ENCODE data around the gene ZSWIM3.

ZSWIM3 gene

GRCh38 chr20:45910670-45911485, 53.5 kb downstream of the ZSWIM3 start:
- peak; percentile 99 for DNase-seq (ENCODE audit: low spot score)
- Histone ChIP-seq H4K91ac (ENCODE audit: low read depth, low read length, poor library complexity) (no peak overlapping the region), H3K23ac (ENCODE audit: low read depth, low read length, poor library complexity) (peak overlapping the region; percentile 98), H3K4me3 (ENCODE audit: low read length in 2 of 2) (peak overlapping the region; percentile 54 to 85), H2BK12ac (ENCODE audit: low read length) (no peak overlapping the region), H2AK5ac (ENCODE audit: low read depth, low read length) (peak overlapping the region; percentile 97), H2BK120ac (ENCODE audit: low read depth, low read length) (peak overlapping the region; percentile 35), H4K8ac (ENCODE audit: low read depth, low read length) (peak overlapping the region; percentile 56), H3K27me3 (ENCODE audit: control insufficient read depth in 3 of 3, insufficient read depth in 3 of 3, low read depth in 1 of 3, low read length in 3 of 3) (no peaks in the 10 kb centered on the region), H3K9ac (ENCODE audit: low read depth, low read length, poor library complexity) (peak overlapping the region; percentile 96), H3K4ac (ENCODE audit: low read length) (no peak overlapping the region), H2BK15ac (ENCODE audit: low read length) (peak overlapping the region; percentile 62), H3K4me2 (ENCODE audit: insufficient read depth, low read length, poor library complexity, severe bottlenecking) (peak overlapping the region; percentile 90), H3K36me3 (replicated peaks in 1 of 2; ENCODE audit: control insufficient read depth in 2 of 2, insufficient read depth in 2 of 2, low read length in 2 of 2) (peaks cover 22 to 42% of the 10 kb centered on the region in 2 donors), H2AFZ (ENCODE audit: low read length) (peak overlapping the region; percentile 92), H3K14ac (ENCODE audit: low read length) (peak overlapping the region; percentile 98), H3K9me3 (replicated peaks in 1 of 2; ENCODE audit: control insufficient read depth in 2 of 2, insufficient read depth in 1 of 2, low read depth in 1 of 2, low read length in 2 of 2) (no peaks in the 10 kb centered on the region), H3K4me1 (ENCODE audit: control insufficient read depth in 2 of 2, insufficient read depth in 1 of 2, low read depth in 1 of 2, low read length in 2 of 2) (peaks cover 6 to 12% of the 10 kb centered on the region in 2 donors), H3K27ac (replicated peaks; ENCODE audit: low read length) (peak overlapping the region; percentile 94), H3K79me1 (ENCODE audit: low read depth, low read length) (no peaks in the 10 kb centered on the region), H2BK5ac (ENCODE audit: low read length) (peak overlapping the region; percentile 68), H3K18ac (ENCODE audit: low read length) (peak overlapping the region; percentile 86)
- WGBS, 2 donors (ENCODE audit: extremely low coverage in 2 of 2, insufficient read length in 2 of 2, insufficient replicate concordance in 1 of 2) = 100% methylated on average over 1 of the region's 43 CpGs; no CpG with 5 or more reads in 1 of the 2 donors

GRCh38 chr20:45911486-45912343, 54.3 kb downstream of the ZSWIM3 start, which contains the start of gene PLTP:
TSS of gene PLTP (minus strand) at chr20:45912155. CDS start at chr20:45911452, 703 bp downstream.
- peaks cover 19 to 35% of the 10 kb centered on the region in 2 donors for H3K36me3 ChIP-seq (replicated peaks in 1 of 2; ENCODE audit: control insufficient read depth in 2 of 2, insufficient read depth in 2 of 2, low read length in 2 of 2)
- peak within 1 kb of the TSS; percentile 98 for H3K14ac ChIP-seq (ENCODE audit: low read length)
- H2AFZ ChIP-seq (ENCODE audit: low read length) = peak within 1 kb of the TSS; percentile 92
- H2BK5ac ChIP-seq (ENCODE audit: low read length) = peak within 1 kb of the TSS; percentile 88
- no peak within 1 kb of the TSS for H3K4ac ChIP-seq (ENCODE audit: low read length)
- peak within 1 kb of the TSS; percentile 62 for H2BK15ac ChIP-seq (ENCODE audit: low read length)
- H3K27me3 ChIP-seq (ENCODE audit: control insufficient read depth in 3 of 3, insufficient read depth in 3 of 3, low read depth in 1 of 3, low read length in 3 of 3) = no peaks in the 10 kb centered on the region
- peaks cover 6 to 12% of the 10 kb centered on the region in 2 donors for H3K4me1 ChIP-seq (ENCODE audit: control insufficient read depth in 2 of 2, insufficient read depth in 1 of 2, low read depth in 1 of 2, low read length in 2 of 2)
- peak within 1 kb of the TSS; percentile 86 for H3K18ac ChIP-seq (ENCODE audit: low read length)
- WGBS, 2 donors (ENCODE audit: extremely low coverage in 2 of 2, insufficient read length in 2 of 2, insufficient replicate concordance in 1 of 2) = no CpG with 5 or more reads among the region's 58 CpGs
- peak within 1 kb of the TSS; percentile 14 for H2BK12ac ChIP-seq (ENCODE audit: low read length)
- H3K79me1 ChIP-seq (ENCODE audit: low read depth, low read length) = no peaks in the 10 kb centered on the region
- peak; percentile 78 for DNase-seq (ENCODE audit: low spot score)
- H2AK5ac ChIP-seq (ENCODE audit: low read depth, low read length) = peak within 1 kb of the TSS; percentile 97
- H3K27ac ChIP-seq (replicated peaks; ENCODE audit: low read length) = peak within 1 kb of the TSS; percentile 94
- H4K91ac ChIP-seq (ENCODE audit: low read depth, low read length, poor library complexity) = no peak within 1 kb of the TSS
- peak within 1 kb of the TSS; percentile 96 for H3K9ac ChIP-seq (ENCODE audit: low read depth, low read length, poor library complexity)
- H4K8ac ChIP-seq (ENCODE audit: low read depth, low read length) = peak within 1 kb of the TSS; percentile 56
- peak within 1 kb of the TSS; percentile 35 for H2BK120ac ChIP-seq (ENCODE audit: low read depth, low read length)
- H3K4me3 ChIP-seq (ENCODE audit: low read length in 2 of 2) = peak within 1 kb of the TSS; percentile 54 to 85
- peak within 1 kb of the TSS; percentile 90 for H3K4me2 ChIP-seq (ENCODE audit: insufficient read depth, low read length, poor library complexity, severe bottlenecking)
- H3K9me3 ChIP-seq (replicated peaks in 1 of 2; ENCODE audit: control insufficient read depth in 2 of 2, insufficient read depth in 1 of 2, low read depth in 1 of 2, low read length in 2 of 2) = no peaks in the 10 kb centered on the region
- peak within 1 kb of the TSS; percentile 98 for H3K23ac ChIP-seq (ENCODE audit: low read depth, low read length, poor library complexity)

- Histone ChIP-seq H3K79me1 (ENCODE audit: low read depth, low read length) (no peaks in the 10 kb centered on the region), H3K27ac (replicated peaks; ENCODE audit: low read length) (no peak overlapping the region), H2BK5ac (ENCODE audit: low read length) (no peak overlapping the region), H2BK15ac (ENCODE audit: low read length) (peak overlapping the region; percentile 20), H3K36me3 (replicated peaks in 1 of 2; ENCODE audit: control insufficient read depth in 2 of 2, insufficient read depth in 2 of 2, low read length in 2 of 2) (peaks cover 18 to 29% of the 10 kb centered on the region in 2 donors), H2BK12ac (ENCODE audit: low read length) (no peak overlapping the region), H4K8ac (ENCODE audit: low read depth, low read length) (no peak overlapping the region), H3K23ac (ENCODE audit: low read depth, low read length, poor library complexity) (no peak overlapping the region), H3K14ac (ENCODE audit: low read length) (no peak overlapping the region), H4K91ac (ENCODE audit: low read depth, low read length, poor library complexity) (no peak overlapping the region), H2AK5ac (ENCODE audit: low read depth, low read length) (no peak overlapping the region), H3K4me2 (ENCODE audit: insufficient read depth, low read length, poor library complexity, severe bottlenecking) (peak overlapping the region; percentile 90), H3K4me1 (ENCODE audit: control insufficient read depth in 2 of 2, insufficient read depth in 1 of 2, low read depth in 1 of 2, low read length in 2 of 2) (peaks cover 6 to 12% of the 10 kb centered on the region in 2 donors), H3K9ac (ENCODE audit: low read depth, low read length, poor library complexity) (no peak overlapping the region), H2BK120ac (ENCODE audit: low read depth, low read length) (no peak overlapping the region), H3K4me3 (ENCODE audit: low read length in 2 of 2) (peak overlapping the region; percentile 54 to 68), H3K18ac (ENCODE audit: low read length) (peak overlapping the region; percentile 84), H3K27me3 (ENCODE audit: control insufficient read depth in 3 of 3, insufficient read depth in 3 of 3, low read depth in 1 of 3, low read length in 3 of 3) (no peaks in the 10 kb centered on the region), H2AFZ (ENCODE audit: low read length) (peak overlapping the region; percentile 92), H3K4ac (ENCODE audit: low read length) (no peak overlapping the region), H3K9me3 (replicated peaks in 1 of 2; ENCODE audit: control insufficient read depth in 2 of 2, insufficient read depth in 1 of 2, low read depth in 1 of 2, low read length in 2 of 2) (no peaks in the 10 kb centered on the region)
- no CpG with 5 or more reads among the region's 4 CpGs for WGBS, 2 donors (ENCODE audit: extremely low coverage in 2 of 2, insufficient read length in 2 of 2, insufficient replicate concordance in 1 of 2)
- no peak for DNase-seq (ENCODE audit: low spot score)
Measured at GRCh38 chr20:45912344-45912682, 54.9 kb downstream of the ZSWIM3 start.

All from neuronal stem cell (in vitro differentiated cells).